Prostate gland (tissue), 2 donors: ENCODE results near the gene CX3CL1. TPM values are rescaled to one million over a fixed set of nuclear protein-coding genes. Genes with fewer than 3 reads are reported as not detected.

Source experiments
- DNase-seq: peaks from one replicate; pipeline ENCODE4 v3.0.0-alpha.2; 2019; ENCODE audit warnings: low spot score
- H3K27ac ChIP-seq, 2 donors: fragments of 200-600 bp; sonication (generic); 2 replicates each; pipeline ENCODE4 v1.5.1; 2017 to 2019
- H3K27me3 ChIP-seq: fragments of 200-600 bp; sonication (generic); replicated peaks from 2 replicates; pipeline ENCODE4 v1.5.1; 2019; ENCODE audit not compliant: insufficient read depth
- H3K36me3 ChIP-seq, 2 donors: fragments of 200-600 bp; sonication (generic); 1 replicate in 1 of 2; 2 replicates in 1 of 2; pipeline versions ENCODE4 v1.5.1 to v1.8.1; 2017 to 2019
- H3K4me1 ChIP-seq: fragments of 200-600 bp; sonication (generic); replicated peaks from 2 replicates; pipeline ENCODE4 v1.5.1; 2019
- H3K4me3 ChIP-seq, 2 donors: fragments of 200-600 bp; sonication (generic); 2 replicates each; pipeline ENCODE4 v1.5.1; 2017 to 2019
- H3K9me3 ChIP-seq: fragments of 200-600 bp; sonication (generic); 2 replicates; pipeline ENCODE4 v1.5.1; 2017
- POLR2A ChIP-seq: fragments of 450-650 bp; IDR thresholded peaks from one replicate; pipeline ENCODE4 v1.6.1; 2016; ENCODE audit warnings: antibody characterized with exemption, mild to moderate bottlenecking
- POLR2AphosphoS5 ChIP-seq: sonication (generic); formaldehyde crosslinking; IDR thresholded peaks from one replicate; pipeline ENCODE4 v1.6.1; 2017; ENCODE audit warnings: antibody characterized with exemption
- WGBS: methylation state at CpG from one replicate; pipeline ENCODE4 v1.1.5; 2018; 5-methylcytosine and 5-hydroxymethylcytosine counted together
- intact Hi-C: fragments of 100-400 bp; cut with DNase I; formaldehyde crosslinking; loops from one replicate; pipeline ENCODE4 v1.14.2; 2022
- total RNA-seq, 2 donors: library from RNA; depleted of rRNA; stranded (reverse); fragments of >200 nt; gene quantifications; one replicate each; pipeline ENCODE4 v1.1.0, GENCODE V29; 2016
- TF ChIP-seq, protein P1 (sequence below), 4 experiments: fragments of 200-600 bp in 2 of 4; fragments of 450-650 bp in 2 of 4; sonication (generic) in 2 of 4; IDR thresholded peaks; 1 replicate in 3 of 4; 2 replicates in 1 of 4; pipeline ENCODE4 v1.5.1; 2016 to 2019; ENCODE audit warnings: antibody characterized with exemption in 4 of 4, mild to moderate bottlenecking in 2 of 4, moderate library complexity in 2 of 4

Gene CX3CL1
- total RNA-seq, 2 donors from 2014 or later = 30.2 to 52.6 TPM

DNA sequence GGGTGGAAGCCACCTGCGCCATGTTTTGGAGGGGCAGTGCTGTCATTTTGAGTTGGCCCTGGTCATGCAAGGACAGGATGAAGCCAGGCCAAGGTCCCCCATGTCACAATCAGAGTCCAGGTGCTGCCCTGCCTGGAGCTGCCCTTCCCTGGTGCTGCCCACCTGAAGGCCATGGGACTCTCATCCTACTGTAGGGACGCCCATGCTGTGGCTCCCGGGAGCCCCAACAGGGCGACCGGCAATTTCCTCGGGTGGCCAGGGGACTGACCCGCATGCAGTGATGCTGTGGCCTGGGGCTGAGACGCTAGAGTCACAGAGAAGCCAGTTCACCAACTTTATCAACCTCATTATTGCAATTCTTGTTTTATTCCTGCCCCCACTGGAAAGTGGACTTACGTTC is 40.3 kb downstream of the CX3CL1 start:
- no peak for DNase-seq
- H3K36me3 ChIP-seq = no peaks in the 10 kb centered on the region
- intact Hi-C loops = loop anchor here (10.0 kb wide), 1 partner anchor 228 kb away; the partner anchor contains the start of genes PSME3IP1 and RSPRY1
- H3K27ac ChIP-seq = no peak overlapping the region
- no peaks in the 10 kb centered on the region for H3K4me1 ChIP-seq
- H3K27me3 ChIP-seq = no peaks in the 10 kb centered on the region
- TF ChIP-seq POLR2AphosphoS5 (no peak), POLR2A (no peak)
- TF ChIP-seq, protein P1, sequence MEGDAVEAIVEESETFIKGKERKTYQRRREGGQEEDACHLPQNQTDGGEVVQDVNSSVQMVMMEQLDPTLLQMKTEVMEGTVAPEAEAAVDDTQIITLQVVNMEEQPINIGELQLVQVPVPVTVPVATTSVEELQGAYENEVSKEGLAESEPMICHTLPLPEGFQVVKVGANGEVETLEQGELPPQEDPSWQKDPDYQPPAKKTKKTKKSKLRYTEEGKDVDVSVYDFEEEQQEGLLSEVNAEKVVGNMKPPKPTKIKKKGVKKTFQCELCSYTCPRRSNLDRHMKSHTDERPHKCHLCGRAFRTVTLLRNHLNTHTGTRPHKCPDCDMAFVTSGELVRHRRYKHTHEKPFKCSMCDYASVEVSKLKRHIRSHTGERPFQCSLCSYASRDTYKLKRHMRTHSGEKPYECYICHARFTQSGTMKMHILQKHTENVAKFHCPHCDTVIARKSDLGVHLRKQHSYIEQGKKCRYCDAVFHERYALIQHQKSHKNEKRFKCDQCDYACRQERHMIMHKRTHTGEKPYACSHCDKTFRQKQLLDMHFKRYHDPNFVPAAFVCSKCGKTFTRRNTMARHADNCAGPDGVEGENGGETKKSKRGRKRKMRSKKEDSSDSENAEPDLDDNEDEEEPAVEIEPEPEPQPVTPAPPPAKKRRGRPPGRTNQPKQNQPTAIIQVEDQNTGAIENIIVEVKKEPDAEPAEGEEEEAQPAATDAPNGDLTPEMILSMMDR (IDR thresholded peaks at IDR 0.05) = no peak
- no peaks in the 10 kb centered on the region for H3K9me3 ChIP-seq
- 94% methylated on average over 9 of the region's 9 CpGs for WGBS
- no peak overlapping the region for H3K4me3 ChIP-seq

DNA sequence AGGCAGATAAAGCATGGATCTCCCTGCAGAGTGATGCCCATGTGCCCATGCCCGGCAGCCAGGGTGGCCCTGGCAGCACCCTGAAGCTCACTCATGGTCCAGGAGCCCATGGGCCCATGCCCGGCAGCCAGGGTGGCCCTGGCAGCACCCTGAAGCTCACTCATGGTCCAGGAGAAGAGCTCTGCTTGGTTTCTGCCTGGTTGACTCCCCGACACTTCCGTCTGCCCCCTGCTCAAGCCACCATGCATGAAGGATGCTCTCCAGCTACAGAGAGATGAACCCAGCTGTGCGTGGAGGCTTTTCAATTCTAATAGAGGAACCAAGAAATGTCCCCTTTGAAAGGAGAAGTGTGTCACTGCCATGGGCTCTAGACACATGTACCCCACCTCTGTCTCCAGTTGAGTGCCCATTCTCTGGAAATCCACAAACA is 41.0 kb downstream of the CX3CL1 start:
- intact Hi-C loops = loop anchor here (10.0 kb wide), 1 partner anchor 229 kb away; the partner anchor contains the start of genes PSME3IP1 and RSPRY1
- WGBS = 91% methylated on average over 5 of the region's 5 CpGs
- Histone ChIP-seq H3K27ac (no peak overlapping the region), H3K27me3 (no peaks in the 10 kb centered on the region), H3K9me3 (no peaks in the 10 kb centered on the region), H3K4me3 (no peak overlapping the region), H3K4me1 (no peaks in the 10 kb centered on the region), H3K36me3 (no peaks in the 10 kb centered on the region)
- TF ChIP-seq POLR2AphosphoS5 (no peak), POLR2A (no peak)
- TF ChIP-seq, protein P1 (IDR thresholded peaks at IDR 0.05) = no peak
- no peak for DNase-seq

DNA sequence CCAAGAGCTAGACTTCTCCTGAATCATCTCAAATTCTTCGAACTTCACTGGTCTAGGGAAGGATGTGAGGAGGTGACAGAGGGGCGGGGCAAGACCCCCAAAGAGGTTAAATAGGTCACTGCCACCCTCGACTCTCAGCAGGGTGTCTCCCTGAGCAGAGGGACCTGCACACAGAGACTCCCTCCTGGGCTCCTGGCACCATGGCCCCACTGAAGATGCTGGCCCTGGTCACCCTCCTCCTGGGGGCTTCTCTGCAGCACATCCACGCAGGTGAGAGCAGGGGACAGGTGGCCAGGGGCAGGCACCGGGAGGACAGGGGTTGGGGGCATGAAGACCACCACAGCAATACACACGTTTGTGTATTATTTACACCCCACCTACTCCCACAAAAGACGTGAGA is 41.4 kb downstream of the CX3CL1 start:
- Histone ChIP-seq H3K27ac (no peak overlapping the region), H3K9me3 (no peaks in the 10 kb centered on the region), H3K27me3 (no peaks in the 10 kb centered on the region), H3K4me3 (no peak overlapping the region), H3K36me3 (no peaks in the 10 kb centered on the region), H3K4me1 (no peaks in the 10 kb centered on the region)
- intact Hi-C loops = loop anchor here (10.0 kb wide), 1 partner anchor 229 kb away; the partner anchor contains the start of genes PSME3IP1 and RSPRY1
- TF ChIP-seq POLR2A = no peak
- TF ChIP-seq POLR2AphosphoS5 = no peak
- TF ChIP-seq, protein P1 (IDR thresholded peaks at IDR 0.05) = no peak
- 80% methylated on average over 7 of the region's 7 CpGs for WGBS
- no peak for DNase-seq

DNA sequence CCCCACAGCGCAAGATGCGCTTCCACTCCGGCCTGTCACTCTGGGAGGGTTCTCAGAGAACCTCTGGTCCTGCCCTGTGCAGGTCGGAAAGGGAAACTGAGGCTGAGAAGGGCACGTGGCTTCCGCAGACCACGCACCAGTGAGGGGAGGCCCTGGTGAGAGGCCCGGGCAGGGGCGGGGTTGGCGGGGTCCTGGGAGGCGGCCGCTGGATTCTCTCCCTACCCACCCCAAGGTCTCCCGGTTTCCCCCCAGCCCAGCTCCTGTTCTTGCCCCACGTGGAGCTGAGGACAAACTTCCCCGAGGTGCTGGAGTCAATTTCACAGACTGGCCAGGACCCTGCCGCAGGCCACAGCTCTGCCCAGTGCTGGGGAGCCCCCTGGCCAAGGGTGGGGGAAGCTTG is 43.8 kb downstream of the CX3CL1 start:
- no peak for DNase-seq
- Histone ChIP-seq H3K27ac (no peak overlapping the region), H3K4me1 (no peaks in the 10 kb centered on the region), H3K4me3 (no peak overlapping the region), H3K27me3 (no peaks in the 10 kb centered on the region), H3K9me3 (no peaks in the 10 kb centered on the region), H3K36me3 (no peaks in the 10 kb centered on the region)
- intact Hi-C loops = loop anchor here (5.0 to 10.0 kb wide), 3 partner anchors 39 to 324 kb away; partner anchors contain the start of genes CPNE2, PSME3IP1 and RSPRY1
- TF ChIP-seq POLR2A (no peak), POLR2AphosphoS5 (no peak)
- TF ChIP-seq, protein P1 (IDR thresholded peaks at IDR 0.05) = no peak
- WGBS = 89% methylated on average over 16 of the region's 16 CpGs

DNA sequence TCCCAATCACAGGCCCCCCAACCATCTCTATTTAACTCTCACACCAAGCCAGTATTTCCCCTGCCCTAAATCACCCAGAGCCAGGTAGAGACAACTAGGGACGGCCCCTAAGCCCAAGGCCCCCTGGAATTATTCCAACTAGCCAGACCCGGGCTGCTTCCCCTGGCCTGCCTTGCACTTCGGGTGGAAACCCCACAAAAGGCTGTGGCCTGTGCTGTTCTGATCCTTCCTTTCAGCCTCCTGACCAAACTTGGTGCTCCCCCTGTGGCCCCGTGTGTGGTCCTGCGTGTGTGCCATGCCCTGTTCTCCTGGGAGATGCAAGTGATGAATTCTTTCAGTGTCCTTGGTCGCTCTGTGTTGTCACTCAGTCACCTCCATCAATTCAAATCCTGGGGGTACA is 47.2 kb downstream of the CX3CL1 start:
- TF ChIP-seq, protein P1 (IDR thresholded peaks at IDR 0.05) = no peak
- TF ChIP-seq POLR2AphosphoS5 (no peak), POLR2A (no peak)
- DNase-seq = no peak
- no peaks in the 10 kb centered on the region for H3K4me1 ChIP-seq
- 67% methylated on average over 6 of the region's 6 CpGs for WGBS
- no peaks in the 10 kb centered on the region for H3K27me3 ChIP-seq
- peak overlapping the region in 1 of 2 donors; percentile 45 for H3K27ac ChIP-seq
- H3K4me3 ChIP-seq = no peak overlapping the region
- no peaks in the 10 kb centered on the region for H3K9me3 ChIP-seq
- H3K36me3 ChIP-seq = no peaks in the 10 kb centered on the region
- intact Hi-C loops = loop anchor here (5.0 to 10.0 kb wide), 3 partner anchors 42 to 327 kb away; partner anchors contain the start of genes CPNE2, PSME3IP1 and RSPRY1
